WI38 (cell line): ENCODE measurements around the gene FAM174C.

ENCODE experiments used
- H3K4me3 ChIP-seq: 2 replicates; pipeline ENCODE4 v1.5.1; 2011; ENCODE audit warnings: low read depth, mild to moderate bottlenecking, control low read depth, low read length
- CTCF ChIP-seq: IDR thresholded peaks from 2 replicates; pipeline ENCODE4 v1.5.1; 2012; ENCODE audit warnings: low read depth, mild to moderate bottlenecking, control low read depth, low read length

FAM174C gene

GRCh38 chr19:1259206-1259875, 16.0 kb upstream of the FAM174C start:
- TF ChIP-seq CTCF, result no peak
- no peak overlapping the region for H3K4me3 ChIP-seq

GRCh38 chr19:1259876-1260748, 15.2 kb upstream of the FAM174C start:
- no peak overlapping the region for H3K4me3 ChIP-seq
- TF ChIP-seq CTCF, result no peak

GRCh38 chr19:1260749-1261537, 14.4 kb upstream of the FAM174C start:
- peak overlapping the region; percentile 67 for H3K4me3 ChIP-seq
- no peak for TF ChIP-seq CTCF

GRCh38 chr19:1261538-1261797, 13.9 kb upstream of the FAM174C start:
- no peak for TF ChIP-seq CTCF
- peak overlapping the region; percentile 67 for H3K4me3 ChIP-seq

GRCh38 chr19:1261798-1262622, 13.3 kb upstream of the FAM174C start:
- TF ChIP-seq CTCF, result no peak
- peak overlapping the region; percentile 67 for H3K4me3 ChIP-seq

- H3K4me3 ChIP-seq, result peak overlapping the region; percentile 14; the same call in 1 of the 2 replicates
- TF ChIP-seq CTCF, result no peak
Measured at GRCh38 chr19:1262623-1263123, 12.7 kb upstream of the FAM174C start.
